Pericardium fibroblast (primary cell): ENCODE results near the gene RHOU. TPM values are rescaled to one million over a fixed set of nuclear protein-coding genes. Genes with fewer than 3 reads are reported as not detected.

Experiments
- total RNA-seq: library from RNA; depleted of rRNA; stranded (reverse); fragments of >200 nt; gene quantifications from 2 replicates; pipeline ENCODE4 v1.2.3, GENCODE V29; 2015

Gene RHOU
- 11.8 and 12.4 TPM in 2 replicates for total RNA-seq

DNA sequence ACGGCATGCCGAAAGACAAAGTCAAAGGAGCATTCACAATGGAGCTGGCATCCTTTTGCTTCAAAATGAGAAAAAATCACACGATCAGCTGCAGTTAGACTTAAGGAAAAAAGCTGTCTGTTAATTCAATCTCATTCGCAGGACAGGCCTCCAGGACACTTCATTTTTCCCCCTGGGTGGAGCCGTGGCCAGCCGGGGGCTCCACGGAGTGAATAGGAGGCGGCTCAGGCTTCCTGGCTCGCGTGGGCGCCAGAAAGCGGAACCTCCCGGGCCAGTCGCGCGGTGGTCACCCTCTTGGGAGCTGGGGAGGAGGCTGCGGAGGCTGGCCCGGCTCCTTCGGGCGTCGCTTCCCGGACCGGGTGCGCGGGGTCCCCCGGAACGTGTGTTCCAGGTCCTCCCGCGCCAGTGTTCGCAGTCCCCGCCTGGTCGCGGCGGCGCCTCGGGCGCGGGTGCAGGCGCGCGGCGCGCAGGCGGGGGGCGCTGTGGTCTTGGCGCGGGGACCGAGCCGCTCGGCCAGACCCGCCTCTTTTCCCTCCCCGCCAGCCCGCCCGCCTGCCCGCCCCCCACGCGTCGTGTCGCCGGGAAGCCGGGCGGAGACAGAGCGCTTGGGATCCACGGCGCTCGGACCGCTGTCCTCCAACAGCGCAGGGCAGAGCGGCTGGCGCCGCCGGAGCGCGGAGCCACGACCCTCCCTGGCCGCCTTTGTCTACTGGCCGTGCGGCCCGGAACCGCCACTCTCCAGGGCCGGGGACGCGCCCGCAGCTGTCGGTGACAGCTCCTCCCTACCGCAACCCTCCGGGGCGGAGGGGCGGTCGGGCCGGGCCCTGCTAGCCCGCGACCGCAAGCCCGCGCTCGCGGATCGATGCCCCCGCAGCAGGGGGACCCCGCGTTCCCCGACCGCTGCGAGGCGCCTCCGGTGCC is at the start of gene RHOU:
TSS of gene RHOU (plus strand) at position 599 of the 921 bp plus-strand sequence. CDS start at position 863, 264 bp downstream.

Other genes with a start within 250 kb of the RHOU start
- gene RNF187, start 248.1 kb upstream of the RHOU start, total RNA-seq = 85.3 and 106 TPM in 2 replicates